Measurements from ENCODE around the gene DAP3.
A peak's percentile ranks its signal among the peaks of the same experiment; 100 is the strongest.

Gene DAP3

DNA sequence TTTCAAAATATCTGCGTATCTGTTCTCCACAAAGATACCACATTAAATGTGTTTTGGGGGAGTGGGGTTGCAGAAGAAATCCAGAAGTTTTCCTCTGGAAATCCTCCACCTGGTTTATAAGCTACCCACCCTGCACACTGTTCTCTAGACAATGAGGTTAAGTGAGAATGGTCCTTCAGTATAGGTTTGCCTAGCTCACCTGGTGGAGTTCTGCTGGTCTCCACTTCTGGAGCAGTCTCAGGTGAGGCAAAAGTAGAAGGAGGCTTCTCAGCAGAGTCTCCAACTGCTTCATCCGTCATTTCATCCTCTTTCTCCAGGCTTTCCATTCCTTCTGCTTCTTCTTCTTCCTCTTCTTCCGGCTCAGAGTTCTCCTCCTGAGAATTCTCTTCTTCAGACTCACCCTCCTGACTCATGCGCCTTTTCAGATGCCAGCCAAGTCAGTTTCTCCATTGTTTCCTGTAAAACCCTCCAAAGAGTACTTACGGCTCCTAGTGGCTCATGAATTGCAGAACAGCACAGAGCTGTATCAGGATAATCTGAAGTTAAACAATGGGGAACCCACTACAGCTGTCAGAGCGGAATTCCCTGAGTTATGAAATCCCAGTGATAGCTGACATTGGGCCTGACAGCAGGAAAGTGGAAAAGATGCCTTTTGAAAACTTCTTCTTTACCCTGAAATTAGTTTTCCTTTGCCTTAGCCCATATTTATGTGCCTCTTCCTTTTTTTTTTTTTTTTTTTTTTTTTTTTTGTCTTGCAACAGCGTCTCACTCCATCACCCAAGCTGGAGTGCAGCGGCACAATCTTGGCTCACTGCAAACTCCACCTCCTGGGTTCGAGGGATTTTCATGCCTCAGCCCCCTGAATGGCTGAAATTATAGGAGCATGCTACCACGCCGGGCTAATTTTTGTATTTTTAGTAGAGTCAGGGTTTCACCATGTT is 40.4 kb upstream of the DAP3 start:
- ATAC-seq, result peak; percentile 89

DNA sequence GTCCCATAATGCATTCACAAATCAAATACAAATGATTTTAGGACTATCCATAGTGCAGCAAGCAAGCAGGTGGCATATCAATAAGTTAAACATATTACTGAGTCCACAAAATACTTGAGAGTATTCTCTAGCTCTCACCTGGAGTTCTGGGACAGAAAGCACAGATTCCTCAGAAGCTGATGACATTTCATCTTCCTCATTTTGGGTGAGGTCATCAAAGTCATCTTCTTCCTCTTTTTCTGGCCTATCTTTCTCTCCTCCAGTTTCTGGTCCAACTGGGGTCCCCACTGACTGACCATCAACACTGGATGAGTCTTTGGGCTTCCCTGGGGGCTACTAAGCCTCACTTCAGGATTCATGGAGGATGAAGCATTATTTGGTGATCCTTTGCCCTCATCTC is 39.2 kb upstream of the DAP3 start:
- no peak for ATAC-seq
- no peak for TF ChIP-seq CREB5 (CRISPR knock-in tag; IDR thresholded peaks at IDR 0.05; ENCODE audit: low read depth)
- no peak for TF ChIP-seq RARB (CRISPR knock-in tag; IDR thresholded peaks at IDR 0.05)
- TF ChIP-seq ZFP30 (CRISPR knock-in tag; IDR thresholded peaks at IDR 0.05), result no peak
- TF ChIP-seq ZNF565 (CRISPR knock-in tag; conservative IDR thresholded peaks at IDR 0.05; ENCODE audit: low read depth), result no peak
- TF ChIP-seq ESRRG (CRISPR knock-in tag; IDR thresholded peaks at IDR 0.05), result no peak
- no peak for TF ChIP-seq CSDC2 (CRISPR knock-in tag; IDR thresholded peaks at IDR 0.05)
- no peak for TF ChIP-seq ARNTL (CRISPR knock-in tag; IDR thresholded peaks at IDR 0.05; ENCODE audit: borderline replicate concordance, low read depth)
- no peak for TF ChIP-seq ISL1 (CRISPR knock-in tag; IDR thresholded peaks at IDR 0.05)
- TF ChIP-seq ZNF70 (CRISPR knock-in tag; IDR thresholded peaks at IDR 0.05), result no peak
- no peak for TF ChIP-seq ZC3H10 (CRISPR knock-in tag; IDR thresholded peaks at IDR 0.05)
- TF ChIP-seq SNAI2 (CRISPR knock-in tag; IDR thresholded peaks at IDR 0.05), result no peak
- TF ChIP-seq, protein P1, sequence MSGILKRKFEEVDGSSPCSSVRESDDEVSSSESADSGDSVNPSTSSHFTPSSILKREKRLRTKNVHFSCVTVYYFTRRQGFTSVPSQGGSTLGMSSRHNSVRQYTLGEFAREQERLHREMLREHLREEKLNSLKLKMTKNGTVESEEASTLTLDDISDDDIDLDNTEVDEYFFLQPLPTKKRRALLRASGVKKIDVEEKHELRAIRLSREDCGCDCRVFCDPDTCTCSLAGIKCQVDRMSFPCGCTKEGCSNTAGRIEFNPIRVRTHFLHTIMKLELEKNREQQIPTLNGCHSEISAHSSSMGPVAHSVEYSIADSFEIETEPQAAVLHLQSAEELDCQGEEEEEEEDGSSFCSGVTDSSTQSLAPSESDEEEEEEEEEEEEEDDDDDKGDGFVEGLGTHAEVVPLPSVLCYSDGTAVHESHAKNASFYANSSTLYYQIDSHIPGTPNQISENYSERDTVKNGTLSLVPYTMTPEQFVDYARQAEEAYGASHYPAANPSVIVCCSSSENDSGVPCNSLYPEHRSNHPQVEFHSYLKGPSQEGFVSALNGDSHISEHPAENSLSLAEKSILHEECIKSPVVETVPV (CRISPR knock-in tag; IDR thresholded peaks at IDR 0.05), result no peak
- no peak for TF ChIP-seq POU6F1 (CRISPR knock-in tag; IDR thresholded peaks at IDR 0.05; ENCODE audit: borderline replicate concordance, low read depth)
- no peak for TF ChIP-seq ZFP3 (CRISPR knock-in tag; IDR thresholded peaks at IDR 0.05)
- no peak for TF ChIP-seq TSHZ2 (CRISPR knock-in tag; IDR thresholded peaks at IDR 0.05)
- no peak for TF ChIP-seq BACH2 (CRISPR knock-in tag; IDR thresholded peaks at IDR 0.05; ENCODE audit: borderline replicate concordance)
- no peak for TF ChIP-seq TCF4 (CRISPR knock-in tag; IDR thresholded peaks at IDR 0.05; ENCODE audit: borderline replicate concordance)
- TF ChIP-seq GLIS3 (CRISPR knock-in tag; IDR thresholded peaks at IDR 0.05), result no peak
- TF ChIP-seq PATZ1 (CRISPR knock-in tag; IDR thresholded peaks at IDR 0.05; ENCODE audit: borderline replicate concordance), result no peak
- no peak for TF ChIP-seq TOX (CRISPR knock-in tag; IDR thresholded peaks at IDR 0.05; ENCODE audit: borderline replicate concordance)

More for the DNA sequence above, 40.4 kb upstream of the DAP3 start:
- no peak for TF ChIP-seq CREB5 (CRISPR knock-in tag; IDR thresholded peaks at IDR 0.05; ENCODE audit: low read depth)
- 0 out of 2 replicates have a peak, but pooled peaks have one; percentile 34 for TF ChIP-seq OSR1 (CRISPR knock-in tag; IDR thresholded peaks at IDR 0.05)

Data from SK-N-SH treated with all-trans-retinoic acid at 6 μM for 48 hours (cell line).